ENCODE data around the gene PON2. TPM values are rescaled to one million over a fixed set of nuclear protein-coding genes. Genes with fewer than 3 reads are reported as not detected.
A peak's percentile ranks its signal among the peaks of the same experiment; 100 is the strongest.

PON2 gene
- total and polyA plus RNA-seq, 2 experiments from 2014 or later: 273 to 337 TPM

DNA sequence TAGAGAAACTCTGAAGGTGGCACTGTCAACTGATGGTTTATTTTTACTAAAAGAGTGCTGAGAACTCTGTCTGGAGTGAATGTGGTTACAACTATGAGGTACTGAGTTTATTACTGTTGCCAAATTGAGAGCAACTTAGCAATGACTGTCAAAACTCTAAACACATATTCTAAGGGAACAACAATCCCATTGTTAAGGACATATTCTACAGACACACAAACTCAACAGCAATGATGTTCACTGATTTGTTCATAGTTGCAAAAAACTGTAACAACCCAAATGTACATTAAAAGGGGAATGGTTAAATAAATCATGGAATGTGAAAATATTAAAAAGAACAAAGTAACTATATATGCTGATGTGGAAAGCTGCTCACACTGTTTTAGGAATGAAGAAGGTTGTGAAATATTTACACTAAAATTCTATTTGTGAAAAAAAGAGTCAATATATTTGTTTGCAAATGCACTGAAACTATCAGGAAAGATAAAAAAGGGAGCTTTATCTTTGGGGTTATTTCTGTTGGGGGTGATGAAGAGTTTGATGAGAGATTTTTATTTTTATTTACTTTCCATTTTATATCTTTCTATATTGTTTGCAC, 12.9 kb downstream of the PON2 start:
- Histone ChIP-seq H3K4me3 (no peak overlapping the region), H3K4me2 (no peak overlapping the region), H3K4me1 (ENCODE audit: insufficient read depth) (peaks cover 27% of the 10 kb centered on the region), H3K9me2 (replicated peaks; ENCODE audit: insufficient read depth) (no peaks in the 10 kb centered on the region), H3K79me2 (peaks cover 86% of the 10 kb centered on the region), H3K9me3 (ENCODE audit: low read depth) (no peaks in the 10 kb centered on the region), H4K20me1 (ENCODE audit: insufficient read depth, poor library complexity, severe bottlenecking) (no peaks in the 10 kb centered on the region), H3K36me3 (replicated peaks; ENCODE audit: insufficient read depth, low read depth) (no peaks in the 10 kb centered on the region), H3K27ac (peak overlapping the region; percentile 64), H3K27me3 (no peaks in the 10 kb centered on the region), H2AFZ (no peak overlapping the region)
- TF ChIP-seq, protein P1, sequence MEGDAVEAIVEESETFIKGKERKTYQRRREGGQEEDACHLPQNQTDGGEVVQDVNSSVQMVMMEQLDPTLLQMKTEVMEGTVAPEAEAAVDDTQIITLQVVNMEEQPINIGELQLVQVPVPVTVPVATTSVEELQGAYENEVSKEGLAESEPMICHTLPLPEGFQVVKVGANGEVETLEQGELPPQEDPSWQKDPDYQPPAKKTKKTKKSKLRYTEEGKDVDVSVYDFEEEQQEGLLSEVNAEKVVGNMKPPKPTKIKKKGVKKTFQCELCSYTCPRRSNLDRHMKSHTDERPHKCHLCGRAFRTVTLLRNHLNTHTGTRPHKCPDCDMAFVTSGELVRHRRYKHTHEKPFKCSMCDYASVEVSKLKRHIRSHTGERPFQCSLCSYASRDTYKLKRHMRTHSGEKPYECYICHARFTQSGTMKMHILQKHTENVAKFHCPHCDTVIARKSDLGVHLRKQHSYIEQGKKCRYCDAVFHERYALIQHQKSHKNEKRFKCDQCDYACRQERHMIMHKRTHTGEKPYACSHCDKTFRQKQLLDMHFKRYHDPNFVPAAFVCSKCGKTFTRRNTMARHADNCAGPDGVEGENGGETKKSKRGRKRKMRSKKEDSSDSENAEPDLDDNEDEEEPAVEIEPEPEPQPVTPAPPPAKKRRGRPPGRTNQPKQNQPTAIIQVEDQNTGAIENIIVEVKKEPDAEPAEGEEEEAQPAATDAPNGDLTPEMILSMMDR (IDR thresholded peaks at IDR 0.05; ENCODE audit: poor library complexity): no peak
- TF ChIP-seq EZH2phosphoT487 (IDR thresholded peaks at IDR 0.05; ENCODE audit: low read depth, severe bottlenecking, unreplicated experiment) (no peak), EZH2 (IDR thresholded peaks at IDR 0.05; ENCODE audit: borderline replicate concordance) (no peak)
- DNase-seq (ENCODE audit: low spot score): no peak

DNA sequence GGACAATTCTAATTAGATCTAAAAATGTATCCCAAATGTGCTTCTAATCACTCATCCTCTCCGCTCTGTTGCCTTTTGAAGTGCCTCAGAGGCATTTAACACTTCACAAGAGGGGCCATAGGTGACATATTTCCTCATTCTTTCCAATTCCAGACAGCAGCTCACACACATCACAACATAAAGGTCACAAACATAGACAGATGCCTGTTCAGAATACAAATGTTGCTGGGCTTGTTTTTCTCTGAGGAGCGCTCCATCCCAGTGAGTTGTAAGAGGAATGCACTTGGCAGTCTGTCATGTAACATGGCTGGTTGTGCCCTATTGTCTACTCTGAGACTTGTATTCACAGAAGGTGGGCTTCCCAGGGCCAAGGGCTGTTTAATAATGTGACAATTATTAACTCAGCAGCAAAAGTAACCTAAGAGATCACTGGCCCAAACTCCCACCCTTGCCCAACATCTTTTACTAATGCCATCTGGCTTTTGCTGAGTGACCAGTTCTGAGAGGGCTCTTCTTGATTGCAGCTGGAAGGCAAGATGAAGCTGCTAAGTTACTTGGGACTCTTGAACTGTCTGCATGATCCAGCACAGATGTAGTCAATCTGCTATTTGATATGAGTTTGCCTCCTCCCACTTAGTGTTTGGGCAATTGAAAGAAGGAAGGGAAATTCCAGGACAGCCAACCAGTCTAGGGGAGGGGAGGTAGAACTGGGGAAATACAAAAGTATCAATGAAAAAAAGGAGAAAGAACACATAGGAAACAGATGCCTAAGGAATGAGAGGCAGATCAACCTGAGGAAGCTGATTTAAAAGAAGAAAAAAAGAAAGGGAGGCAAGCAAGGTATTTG, 13.6 kb downstream of the PON2 start:
- Histone ChIP-seq H4K20me1 (ENCODE audit: insufficient read depth, poor library complexity, severe bottlenecking) (no peaks in the 10 kb centered on the region), H2AFZ (no peak overlapping the region), H3K36me3 (replicated peaks; ENCODE audit: insufficient read depth, low read depth) (no peaks in the 10 kb centered on the region), H3K4me2 (no peak overlapping the region), H3K4me1 (ENCODE audit: insufficient read depth) (peaks cover 22% of the 10 kb centered on the region), H3K27me3 (no peaks in the 10 kb centered on the region), H3K79me2 (peaks cover 79% of the 10 kb centered on the region), H3K4me3 (no peak overlapping the region), H3K27ac (peak overlapping the region; percentile 64), H3K9me2 (replicated peaks; ENCODE audit: insufficient read depth) (no peaks in the 10 kb centered on the region), H3K9me3 (ENCODE audit: low read depth) (no peaks in the 10 kb centered on the region)
- TF ChIP-seq EZH2phosphoT487 (IDR thresholded peaks at IDR 0.05; ENCODE audit: low read depth, severe bottlenecking, unreplicated experiment) (no peak), EZH2 (IDR thresholded peaks at IDR 0.05; ENCODE audit: borderline replicate concordance) (no peak)
- TF ChIP-seq, protein P1 (IDR thresholded peaks at IDR 0.05; ENCODE audit: poor library complexity): no peak
- 83% methylated on average over 2 of the region's 2 CpGs for WGBS (ENCODE audit: low lambda C conversion rate, missing lambda C conversion rate)
- DNase-seq (ENCODE audit: low spot score): peak; percentile 9

DNA sequence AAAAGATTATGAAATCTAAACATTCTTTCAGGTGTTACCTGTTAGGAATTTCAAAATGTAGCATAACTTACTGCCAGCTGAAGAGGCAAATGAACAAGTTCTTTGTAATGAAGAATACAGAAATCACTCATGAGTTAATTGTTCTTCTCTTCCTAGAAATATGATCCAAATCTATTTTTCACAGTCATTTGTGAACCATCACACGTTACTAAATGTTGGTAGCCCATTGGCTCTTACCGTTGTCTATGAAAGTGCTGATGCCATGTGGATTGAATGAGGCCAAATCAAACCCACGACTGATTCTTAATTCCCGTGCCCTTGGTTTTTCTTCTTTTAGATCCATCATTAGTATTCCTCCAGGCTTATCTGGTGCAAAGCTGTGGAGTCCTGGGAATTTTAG, 22.8 kb downstream of the PON2 start:
- Histone ChIP-seq H4K20me1 (ENCODE audit: insufficient read depth, poor library complexity, severe bottlenecking) (no peaks in the 10 kb centered on the region), H3K4me3 (no peak overlapping the region), H2AFZ (no peak overlapping the region), H3K27ac (no peak overlapping the region), H3K27me3 (no peaks in the 10 kb centered on the region), H3K79me2 (peaks cover 15% of the 10 kb centered on the region), H3K36me3 (replicated peaks; ENCODE audit: insufficient read depth, low read depth) (no peaks in the 10 kb centered on the region), H3K4me2 (no peak overlapping the region), H3K9me3 (ENCODE audit: low read depth) (no peaks in the 10 kb centered on the region), H3K4me1 (ENCODE audit: insufficient read depth) (no peaks in the 10 kb centered on the region), H3K9me2 (replicated peaks; ENCODE audit: insufficient read depth) (no peaks in the 10 kb centered on the region)
- 93% methylated on average over 4 of the region's 4 CpGs for WGBS (ENCODE audit: low lambda C conversion rate, missing lambda C conversion rate)
- no peak for DNase-seq (ENCODE audit: low spot score)
- TF ChIP-seq, protein P1 (IDR thresholded peaks at IDR 0.05; ENCODE audit: poor library complexity): no peak
- TF ChIP-seq EZH2phosphoT487 (IDR thresholded peaks at IDR 0.05; ENCODE audit: low read depth, severe bottlenecking, unreplicated experiment) (no peak), EZH2 (IDR thresholded peaks at IDR 0.05; ENCODE audit: borderline replicate concordance) (no peak)

All from hepatocyte (in vitro differentiated cells).